Measurements from ENCODE around the gene COQ7. TPM values are rescaled to one million over a fixed set of nuclear protein-coding genes. Genes with fewer than 3 reads are reported as not detected.

Gene COQ7
- total RNA-seq = 21.1 and 22.3 TPM in 2 replicates

GRCh38 chr16:19067349-19068236 lies at the start of gene COQ7:
Gene COQ7 (plus strand): TSS chr16:19067614. CDS start chr16:19067665, 51 bp downstream.

GRCh38 chr16:19113577-19114358 lies 46.4 kb downstream of the COQ7 start, which contains the start of gene ITPRIPL2:
Gene ITPRIPL2 (plus strand): TSS chr16:19113964. CDS start chr16:19114462, 498 bp downstream.

Other genes with a start within 250 kb of the COQ7 start
- gene SMG1, start 141.2 kb upstream of the COQ7 start, total RNA-seq = 47.6 and 52.2 TPM in 2 replicates
- gene TMC7, start 83.7 kb upstream of the COQ7 start, total RNA-seq = 0.87 and 1.1 TPM in 2 replicates
- 49.6 and 65.3 TPM in 2 replicates for gene ITPRIPL2, start 46.4 kb downstream of the COQ7 start, total RNA-seq
- 0.26 and 0.50 TPM in 2 replicates for gene SYT17, start 100.6 kb downstream of the COQ7 start, total RNA-seq
- gene CLEC19A, start 218.1 kb downstream of the COQ7 start, total RNA-seq = not detected in 2 replicates

Data from aortic smooth muscle cell (primary cell).